Neuronal stem cell (in vitro differentiated cells): Measurements from ENCODE around the gene UGCG.

Experiments used
- DNase-seq: peaks from one replicate; pipeline ENCODE4 v3.0.0-alpha.2; 2013; ENCODE audit warnings: low spot score
- H2AFZ ChIP-seq: one replicate; pipeline ENCODE4 v1.6.1; 2013; ENCODE audit warnings: mild to moderate bottlenecking, low read length, inconsistent platforms
- H2AK5ac ChIP-seq: 2 replicates; pipeline ENCODE4 v1.6.1; 2013; ENCODE audit warnings: low read depth, mild to moderate bottlenecking, inconsistent platforms, low read length, moderate library complexity, mixed read lengths
- H2BK120ac ChIP-seq: 2 replicates; pipeline ENCODE4 v1.6.1; 2013; ENCODE audit warnings: low read depth, mild to moderate bottlenecking, inconsistent platforms, low read length, moderate library complexity, mixed read lengths
- H2BK12ac ChIP-seq: one replicate; pipeline ENCODE4 v1.6.1; 2013; ENCODE audit warnings: low read length, inconsistent platforms
- H2BK15ac ChIP-seq: 2 replicates; pipeline ENCODE4 v1.6.1; 2013; ENCODE audit warnings: mild to moderate bottlenecking, low read length, inconsistent platforms, mixed read lengths
- H2BK5ac ChIP-seq: one replicate; pipeline ENCODE4 v1.6.1; 2013; ENCODE audit warnings: inconsistent platforms, mild to moderate bottlenecking, low read length, moderate library complexity
- H3K14ac ChIP-seq: one replicate; pipeline ENCODE4 v1.6.1; 2013; ENCODE audit warnings: low read length, inconsistent platforms
- H3K18ac ChIP-seq: 2 replicates; pipeline ENCODE4 v1.6.1; 2013; ENCODE audit warnings: low read length, inconsistent platforms
- H3K23ac ChIP-seq: 2 replicates; pipeline ENCODE4 v1.6.1; 2013; ENCODE audit warnings: low read depth, mild to moderate bottlenecking, mixed read lengths, low read length, inconsistent platforms; ENCODE audit not compliant: poor library complexity
- H3K27ac ChIP-seq: replicated peaks from 3 replicates; pipeline ENCODE4 v1.5.1; 2013; ENCODE audit warnings: low read length, inconsistent platforms
- H3K27me3 ChIP-seq, 3 experiments: 2 replicates each; pipeline ENCODE4 v1.6.1; 2013; ENCODE audit warnings: low read length in 3 of 3, mild to moderate bottlenecking in 2 of 3, inconsistent platforms in 1 of 3, low read depth in 1 of 3, mixed read lengths in 1 of 3, moderate library complexity in 1 of 3; ENCODE audit not compliant: control insufficient read depth in 3 of 3, insufficient read depth in 3 of 3
- H3K36me3 ChIP-seq, 2 donors: replicated peaks in 1 of 2; 2 replicates each; pipeline ENCODE4 v1.6.1; 2013; ENCODE audit warnings: low read length in 2 of 2; ENCODE audit not compliant: control insufficient read depth in 2 of 2, insufficient read depth in 2 of 2
- H3K4ac ChIP-seq: 2 replicates; pipeline ENCODE4 v1.6.1; 2013; ENCODE audit warnings: inconsistent platforms, mild to moderate bottlenecking, low read length, moderate library complexity
- H3K4me1 ChIP-seq, 2 donors: 1 replicate in 1 of 2; 2 replicates in 1 of 2; pipeline ENCODE4 v1.6.1; 2013; ENCODE audit warnings: low read length in 2 of 2, low read depth in 1 of 2; ENCODE audit not compliant: control insufficient read depth in 2 of 2, insufficient read depth in 1 of 2
- H3K4me2 ChIP-seq: one replicate; pipeline ENCODE4 v1.6.1; 2013; ENCODE audit warnings: mild to moderate bottlenecking, low read length, inconsistent platforms; ENCODE audit not compliant: insufficient read depth, poor library complexity, severe bottlenecking
- H3K4me3 ChIP-seq, 2 donors: 2 replicates each; pipeline ENCODE4 v1.5.1; 2013; ENCODE audit warnings: low read length in 2 of 2, mild to moderate bottlenecking in 2 of 2, inconsistent platforms in 1 of 2, moderate library complexity in 1 of 2
- H3K79me1 ChIP-seq: one replicate; pipeline ENCODE4 v1.6.1; 2013; ENCODE audit warnings: low read depth, mild to moderate bottlenecking, inconsistent platforms, low read length, moderate library complexity
- H3K9ac ChIP-seq: one replicate; pipeline ENCODE4 v1.6.1; 2013; ENCODE audit warnings: mild to moderate bottlenecking, low read depth, low read length, inconsistent platforms; ENCODE audit not compliant: poor library complexity
- H3K9me3 ChIP-seq, 2 donors: replicated peaks in 1 of 2; 2 replicates each; pipeline versions ENCODE3 to v1.6.1; 2013; ENCODE audit warnings: low read length in 2 of 2, mild to moderate bottlenecking in 2 of 2, inconsistent platforms in 1 of 2, low read depth in 1 of 2, mixed read lengths in 1 of 2, moderate library complexity in 1 of 2; ENCODE audit not compliant: control insufficient read depth in 2 of 2, insufficient read depth in 1 of 2
- H4K8ac ChIP-seq: one replicate; pipeline ENCODE4 v1.6.1; 2013; ENCODE audit warnings: low read depth, mild to moderate bottlenecking, inconsistent platforms, low read length, moderate library complexity
- H4K91ac ChIP-seq: one replicate; pipeline ENCODE4 v1.6.1; 2013; ENCODE audit warnings: low read length, low read depth, mild to moderate bottlenecking, inconsistent platforms; ENCODE audit not compliant: poor library complexity
- WGBS, 2 donors: extraction: QIAGEN DNeasy Blood & Tissue Kit; methylation state at CpG; one replicate each; pipeline ENCODE4 v1.1.7; 2013; ENCODE audit warnings: missing lambda C conversion rate in 2 of 2, mixed read lengths in 1 of 2; ENCODE audit not compliant: insufficient read length in 2 of 2, insufficient replicate concordance in 1 of 2; ENCODE audit errors: extremely low coverage in 2 of 2; 5-methylcytosine and 5-hydroxymethylcytosine counted together

UGCG gene

GRCh38 chr9:111920531-111920930 lies 23.9 kb downstream of the UGCG start:
- DNase-seq: no peak
- Histone ChIP-seq H2BK15ac (no peak overlapping the region), H4K8ac (no peak overlapping the region), H2AFZ (no peak overlapping the region), H3K27me3 (no peaks in the 10 kb centered on the region), H3K27ac (no peak overlapping the region), H3K4me2 (no peak overlapping the region), H2AK5ac (no peak overlapping the region), H3K4ac (no peak overlapping the region), H3K36me3 (peaks cover 0 to 61% of the 10 kb centered on the region in 2 donors), H2BK120ac (no peak overlapping the region), H3K4me1 (no peaks in the 10 kb centered on the region), H3K4me3 (no peak overlapping the region), H3K18ac (no peak overlapping the region), H3K23ac (no peak overlapping the region), H3K14ac (no peak overlapping the region), H4K91ac (no peak overlapping the region), H3K9me3 (no peaks in the 10 kb centered on the region), H2BK12ac (no peak overlapping the region), H2BK5ac (no peak overlapping the region), H3K9ac (no peak overlapping the region), H3K79me1 (no peaks in the 10 kb centered on the region)
- no CpG with 5 or more reads among the region's 7 CpGs for WGBS, 2 donors

- H2BK12ac ChIP-seq: no peak overlapping the region
- H2AK5ac ChIP-seq: no peak overlapping the region
- no peak overlapping the region for H3K18ac ChIP-seq
- H2AFZ ChIP-seq: no peak overlapping the region
- no peak overlapping the region for H3K4ac ChIP-seq
- no peaks in the 10 kb centered on the region for H3K4me1 ChIP-seq
- H2BK15ac ChIP-seq: no peak overlapping the region
- H3K79me1 ChIP-seq: no peaks in the 10 kb centered on the region
- peaks cover 0 to 58% of the 10 kb centered on the region in 2 donors for H3K36me3 ChIP-seq
- H3K4me2 ChIP-seq: no peak overlapping the region
- no peak overlapping the region for H3K4me3 ChIP-seq
- no peak overlapping the region for H3K23ac ChIP-seq
- H2BK120ac ChIP-seq: no peak overlapping the region
- DNase-seq: no peak
- no peaks in the 10 kb centered on the region for H3K27me3 ChIP-seq
- no peak overlapping the region for H4K8ac ChIP-seq
- no peak overlapping the region for H3K27ac ChIP-seq
- no peak overlapping the region for H2BK5ac ChIP-seq
- H4K91ac ChIP-seq: no peak overlapping the region
- H3K9ac ChIP-seq: no peak overlapping the region
- H3K9me3 ChIP-seq: no peaks in the 10 kb centered on the region
- no peak overlapping the region for H3K14ac ChIP-seq
Measured at GRCh38 chr9:111922324-111923013, 25.9 kb downstream of the UGCG start.

GRCh38 chr9:111924281-111924680 lies 27.7 kb downstream of the UGCG start:
- Histone ChIP-seq H3K4ac (no peak overlapping the region), H2AK5ac (no peak overlapping the region), H2AFZ (no peak overlapping the region), H3K9me3 (no peaks in the 10 kb centered on the region), H2BK12ac (no peak overlapping the region), H3K4me2 (no peak overlapping the region), H3K4me1 (no peaks in the 10 kb centered on the region), H2BK15ac (no peak overlapping the region), H3K9ac (no peak overlapping the region), H3K14ac (no peak overlapping the region), H3K36me3 (peaks cover 0 to 60% of the 10 kb centered on the region in 2 donors), H4K8ac (no peak overlapping the region), H4K91ac (no peak overlapping the region), H2BK120ac (no peak overlapping the region), H3K27ac (no peak overlapping the region), H2BK5ac (no peak overlapping the region), H3K27me3 (no peaks in the 10 kb centered on the region), H3K18ac (no peak overlapping the region), H3K23ac (no peak overlapping the region), H3K79me1 (no peaks in the 10 kb centered on the region), H3K4me3 (no peak overlapping the region)
- no peak for DNase-seq

GRCh38 chr9:111925017-111925770 lies 28.6 kb downstream of the UGCG start:
- H4K91ac ChIP-seq: no peak overlapping the region
- H3K4me1 ChIP-seq: no peaks in the 10 kb centered on the region
- H3K18ac ChIP-seq: no peak overlapping the region
- no peak overlapping the region for H2BK15ac ChIP-seq
- H4K8ac ChIP-seq: no peak overlapping the region
- no peak overlapping the region for H3K27ac ChIP-seq
- no peak overlapping the region for H3K4me3 ChIP-seq
- no peak overlapping the region for H3K14ac ChIP-seq
- H3K4ac ChIP-seq: no peak overlapping the region
- no peaks in the 10 kb centered on the region for H3K27me3 ChIP-seq
- H2BK12ac ChIP-seq: no peak overlapping the region
- no peak overlapping the region for H2AK5ac ChIP-seq
- no CpG with 5 or more reads among the region's 7 CpGs for WGBS, 2 donors
- no peak overlapping the region for H3K4me2 ChIP-seq
- H3K79me1 ChIP-seq: no peaks in the 10 kb centered on the region
- H3K36me3 ChIP-seq: peaks cover 0 to 63% of the 10 kb centered on the region in 2 donors
- no peak overlapping the region for H2BK5ac ChIP-seq
- H3K23ac ChIP-seq: no peak overlapping the region
- no peak overlapping the region for H3K9ac ChIP-seq
- no peak overlapping the region for H2BK120ac ChIP-seq
- H3K9me3 ChIP-seq: no peaks in the 10 kb centered on the region
- no peak for DNase-seq
- H2AFZ ChIP-seq: no peak overlapping the region
